H1 (cell line): Measurements from ENCODE around the gene SECISBP2L. TPM values are rescaled to one million over a fixed set of nuclear protein-coding genes. Genes with fewer than 3 reads are reported as not detected.
A peak's percentile ranks its signal among the peaks of the same experiment; 100 is the strongest.

Experiments used
- CTCF ChIA-PET: fragments of 300-600 bp; sonication (Branson Sonifier 250); formaldehyde crosslinking; loops from one replicate; lab custom pipeline; 2021; ENCODE audit not compliant: partially characterized antibody; lab: Charles Lee
- POLR2A ChIA-PET: fragments of 300-600 bp; sonication (Branson Sonifier 250); formaldehyde crosslinking; loops from one replicate; lab custom pipeline; 2021; ENCODE audit warnings: inconsistent platforms; ENCODE audit not compliant: partially characterized antibody; lab: Charles Lee
- DNase-seq, 2 experiments: peaks; one replicate each; pipeline versions ENCODE4 v3.0.0 to v3.0.0-alpha.2; 2010 to 2022; ENCODE audit warnings: low spot score in 2 of 2, low read depth in 1 of 2, mixed read lengths in 1 of 2
- FAIRE-seq: peaks from 2 replicates; lab custom pipeline; 2011; peaks lifted over from hg19 to GRCh38; lab: Jason Lieb, UNC
- H2AFZ ChIP-seq: 2 replicates; pipeline ENCODE4 v1.8.1; 2012; ENCODE audit warnings: low read length, inconsistent platforms
- H2AK5ac ChIP-seq: 2 replicates; pipeline ENCODE4 v1.6.1; 2013; ENCODE audit warnings: low read depth, low read length
- H2BK120ac ChIP-seq: replicated peaks from 2 replicates; pipeline ENCODE3; 2013; ENCODE audit warnings: low read depth, low read length, inconsistent platforms
- H2BK12ac ChIP-seq: 2 replicates; pipeline ENCODE4 v1.6.1; 2013; ENCODE audit warnings: low read depth, low read length
- H2BK15ac ChIP-seq: 2 replicates; pipeline ENCODE4 v1.6.1; 2013; ENCODE audit warnings: low read length
- H2BK20ac ChIP-seq: 2 replicates; pipeline ENCODE4 v1.6.1; 2013; ENCODE audit warnings: low read length
- H2BK5ac ChIP-seq: 2 replicates; pipeline ENCODE4 v1.6.1; 2013; ENCODE audit warnings: low read depth, low read length
- H3K14ac ChIP-seq: 2 replicates; pipeline ENCODE4 v1.6.1; 2013; ENCODE audit warnings: inconsistent platforms; ENCODE audit not compliant: insufficient read length
- H3K18ac ChIP-seq: 2 replicates; pipeline ENCODE4 v1.6.1; 2013; ENCODE audit warnings: low read length; ENCODE audit errors: extremely low read depth
- H3K23ac ChIP-seq: 2 replicates; pipeline ENCODE4 v1.6.1; 2013; ENCODE audit warnings: inconsistent platforms; ENCODE audit not compliant: insufficient read length
- H3K23me2 ChIP-seq: 2 replicates; pipeline ENCODE4 v1.6.1; 2013; ENCODE audit warnings: low read depth, low read length
- H3K27ac ChIP-seq: 2 replicates; pipeline ENCODE4 v1.6.1; 2011; ENCODE audit warnings: low read depth, low read length, inconsistent platforms
- H3K27me3 ChIP-seq, 4 experiments: replicated peaks in 1 of 4; 1 replicate in 1 of 4; 2 replicates in 3 of 4; pipeline versions ENCODE4 v1.6.1 to v1.8.1; 2011 to 2013; ENCODE audit warnings: low read length in 3 of 4, mild to moderate bottlenecking in 3 of 4, inconsistent platforms in 2 of 4, mixed read lengths in 2 of 4, moderate library complexity in 1 of 4; ENCODE audit not compliant: control insufficient read depth in 3 of 4, insufficient read depth in 3 of 4; ENCODE audit errors: extremely low read depth in 1 of 4
- H3K36me3 ChIP-seq, 4 experiments: 2 replicates each; pipeline versions ENCODE4 v1.6.1 to v1.8.1; 2011 to 2013; ENCODE audit warnings: mild to moderate bottlenecking in 4 of 4, low read length in 3 of 4, moderate library complexity in 2 of 4, control low read depth in 1 of 4, inconsistent platforms in 1 of 4; ENCODE audit not compliant: insufficient read depth in 4 of 4, control insufficient read depth in 2 of 4
- H3K4ac ChIP-seq: replicated peaks from 2 replicates; pipeline ENCODE3; 2013; ENCODE audit warnings: low read length, low read depth, mixed read lengths, inconsistent platforms; ENCODE audit not compliant: insufficient read length
- H3K4me1 ChIP-seq, 4 experiments: replicated peaks in 1 of 4; 1 replicate in 1 of 4; 2 replicates in 3 of 4; pipeline versions ENCODE4 v1.6.1 to v1.8.1; 2011 to 2013; ENCODE audit warnings: low read length in 3 of 4, inconsistent platforms in 2 of 4, mixed read lengths in 1 of 4; ENCODE audit not compliant: insufficient read depth in 4 of 4, control insufficient read depth in 3 of 4
- H3K4me2 ChIP-seq, 2 experiments: 2 replicates each; pipeline versions ENCODE4 v1.6.1 to v1.8.1; 2011 to 2013; ENCODE audit warnings: low read depth in 2 of 2, low read length in 2 of 2, control low read depth in 1 of 2, inconsistent platforms in 1 of 2, mild to moderate bottlenecking in 1 of 2; ENCODE audit not compliant: insufficient read depth in 1 of 2
- H3K4me3 ChIP-seq, 4 experiments: fragments of 200-600, 300-600 bp in 1 of 4; sonication (generic), shearing (Covaris generic), sonication (Bioruptor Twin) in 1 of 4; 2 replicates each; pipeline versions ENCODE4 v1.5.1 to v1.8.1; 2011 to 2016; ENCODE audit warnings: low read length in 4 of 4, low read depth in 3 of 4, control low read depth in 2 of 4, inconsistent platforms in 2 of 4, mild to moderate bottlenecking in 2 of 4, mixed read lengths in 1 of 4, moderate library complexity in 1 of 4; ENCODE audit not compliant: insufficient read depth in 2 of 4; ENCODE audit errors: extremely low read depth in 1 of 4
- H3K56ac ChIP-seq: replicated peaks from 2 replicates; pipeline ENCODE3; 2013; ENCODE audit warnings: low read depth, mild to moderate bottlenecking, mixed read lengths, low read length, inconsistent platforms; ENCODE audit not compliant: insufficient read length
- H3K79me1 ChIP-seq: 2 replicates; pipeline ENCODE4 v1.6.1; 2013; ENCODE audit warnings: low read depth, low read length, control low read depth
- H3K79me2 ChIP-seq, 2 experiments: 2 replicates each; pipeline versions ENCODE4 v1.6.1 to v1.8.1; 2012 to 2013; ENCODE audit warnings: low read length in 2 of 2, mild to moderate bottlenecking in 2 of 2, inconsistent platforms in 1 of 2; ENCODE audit not compliant: insufficient read depth in 2 of 2, control insufficient read depth in 1 of 2
- H3K9ac ChIP-seq, 4 experiments: replicated peaks in 1 of 4; 1 replicate in 1 of 4; 2 replicates in 3 of 4; pipeline versions ENCODE4 v1.6.1 to v1.8.1; 2011 to 2013; ENCODE audit warnings: low read depth in 3 of 4, low read length in 3 of 4, control low read depth in 2 of 4, mild to moderate bottlenecking in 2 of 4, moderate library complexity in 2 of 4, inconsistent platforms in 1 of 4; ENCODE audit errors: extremely low read depth in 1 of 4
- H3K9me3 ChIP-seq, 2 experiments: 2 replicates each; pipeline versions ENCODE4 v1.6.1 to v1.8.1; 2012 to 2013; ENCODE audit warnings: mild to moderate bottlenecking in 2 of 2, moderate library complexity in 2 of 2, control low read depth in 1 of 2, inconsistent platforms in 1 of 2, low read depth in 1 of 2, low read length in 1 of 2, mixed read lengths in 1 of 2; ENCODE audit not compliant: insufficient read depth in 2 of 2
- H4K20me1 ChIP-seq, 2 experiments: replicated peaks in 1 of 2; 2 replicates each; pipeline versions ENCODE3 to v1.8.1; 2011 to 2013; ENCODE audit warnings: inconsistent platforms in 2 of 2, low read length in 2 of 2, mild to moderate bottlenecking in 1 of 2; ENCODE audit not compliant: insufficient read depth in 2 of 2, control insufficient read depth in 1 of 2
- H4K5ac ChIP-seq: 2 replicates; pipeline ENCODE4 v1.6.1; 2013; ENCODE audit warnings: low read length, low read depth, mixed read lengths, inconsistent platforms; ENCODE audit not compliant: insufficient read length
- H4K8ac ChIP-seq: 2 replicates; pipeline ENCODE4 v1.8.0; 2013; ENCODE audit warnings: mild to moderate bottlenecking, moderate library complexity, low read length, inconsistent platforms; ENCODE audit not compliant: insufficient read depth; ENCODE audit errors: extremely low read depth
- H4K91ac ChIP-seq: replicated peaks from 2 replicates; pipeline ENCODE3; 2013; ENCODE audit warnings: low read length, mixed read lengths, inconsistent platforms; ENCODE audit not compliant: insufficient read length
- JUND ChIP-seq: IDR thresholded peaks from 2 replicates; pipeline ENCODE4 v1.6.1; 2011; ENCODE audit warnings: mild to moderate bottlenecking, improper control_type of control experiment, low read length
- KDM1A ChIP-seq: fragments of 200-600, 300-600 bp; sonication (generic); IDR thresholded peaks from 2 replicates; pipeline ENCODE4 v1.7.1; 2016; ENCODE audit warnings: mild to moderate bottlenecking, low read length, borderline replicate concordance
- KDM4A ChIP-seq: IDR thresholded peaks from one replicate; pipeline ENCODE4 v1.7.1; 2012; ENCODE audit warnings: low read depth, mild to moderate bottlenecking, moderate library complexity, low read length, inconsistent platforms; ENCODE audit not compliant: severe bottlenecking
- NRF1 ChIP-seq: IDR thresholded peaks from 2 replicates; pipeline ENCODE4 v1.6.1; 2011; ENCODE audit warnings: mild to moderate bottlenecking, low read depth, low read length, improper control_type of control experiment
- PHF8 ChIP-seq: fragments of 200-600 bp; sonication (generic); conservative IDR thresholded peaks from 2 replicates; pipeline ENCODE4 v1.7.1; 2012; ENCODE audit warnings: low read depth, mild to moderate bottlenecking, inconsistent platforms, low read length, moderate library complexity
- RAD21 ChIP-seq, 2 experiments: IDR thresholded peaks in 1 of 2; conservative IDR thresholded peaks in 1 of 2; 2 replicates each; pipeline ENCODE4 v1.6.1; 2011; ENCODE audit warnings: low read depth in 2 of 2, low read length in 2 of 2, improper control_type of control experiment in 1 of 2, inconsistent platforms in 1 of 2, mild to moderate bottlenecking in 1 of 2, moderate library complexity in 1 of 2
- RBBP5 ChIP-seq: IDR thresholded peaks from 2 replicates; pipeline ENCODE4 v1.7.1; 2012; ENCODE audit warnings: low read depth, mild to moderate bottlenecking, inconsistent platforms, low read length, moderate library complexity, borderline replicate concordance
- RXRA ChIP-seq: IDR thresholded peaks from 2 replicates; pipeline ENCODE4 v1.6.1; 2011; ENCODE audit warnings: low read depth, mild to moderate bottlenecking, low read length, moderate library complexity; ENCODE audit not compliant: insufficient read depth
- SP1 ChIP-seq: IDR thresholded peaks from 2 replicates; pipeline ENCODE4 v1.6.1; 2011; ENCODE audit warnings: low read depth, low read length
- SP2 ChIP-seq: IDR thresholded peaks from 2 replicates; pipeline ENCODE4 v1.6.1; 2012; ENCODE audit warnings: mild to moderate bottlenecking, low read length, inconsistent platforms
- SRF ChIP-seq: IDR thresholded peaks from 2 replicates; pipeline ENCODE4 v1.6.1; 2011; ENCODE audit warnings: mild to moderate bottlenecking, low read depth, low read length, moderate library complexity
- TBP ChIP-seq: IDR thresholded peaks from 2 replicates; pipeline ENCODE4 v1.6.1; 2011; ENCODE audit warnings: low read depth, low read length, improper control_type of control experiment
- TCF12 ChIP-seq: IDR thresholded peaks from 2 replicates; pipeline ENCODE4 v1.6.1; 2011; ENCODE audit warnings: low read depth, mild to moderate bottlenecking, low read length
- WGBS, 2 experiments: shearing (Covaris generic) in 1 of 2; methylation state at CpG; one replicate each; pipeline versions ENCODE4 v1.1.6 to v1.1.7; 2013 to 2015; ENCODE audit warnings: low lambda C conversion rate in 2 of 2, mixed read lengths in 2 of 2, inconsistent platforms in 1 of 2, low coverage in 1 of 2, missing lambda C conversion rate in 1 of 2; ENCODE audit not compliant: insufficient replicate concordance in 2 of 2, insufficient coverage in 1 of 2, insufficient read length in 1 of 2; ENCODE audit errors: extremely low coverage in 1 of 2, missing lambda C conversion rate in 1 of 2; 5-methylcytosine and 5-hydroxymethylcytosine counted together
- polyA plus RNA-seq, 7 experiments: library from polyadenylated mRNA; depleted of rRNA in 3 of 7; stranded (reverse) in 5 of 7; unstranded in 2 of 7; fragments of >200 nt in 5 of 7; fragments of 200-250 nt in 2 of 7; gene quantifications; 1 replicate in 5 of 7; 2 replicates in 1 of 7; 4 replicates in 1 of 7; pipeline versions ENCODE4 v1.2.1 to v1.2.3, GENCODE V29; 2011 to 2013; ENCODE audit warnings: missing spikeins in 2 of 7, mixed read lengths in 2 of 7
- total RNA-seq: library from RNA; stranded (reverse); fragmentation: NEBNext Ultra II Directional; extraction: Animal tissue kit (Norgen Biotek cat#: 25700); gene quantifications from 2 replicates; pipeline ENCODE4 v1.2.1, GENCODE V29; 2021

Gene SECISBP2L
- total and polyA plus RNA-seq, 2 of the 8 experiments (the other 6 are each of a cell fraction or from before 2014, with no cell fraction given), result 7.6 to 22.8 TPM

DNA sequence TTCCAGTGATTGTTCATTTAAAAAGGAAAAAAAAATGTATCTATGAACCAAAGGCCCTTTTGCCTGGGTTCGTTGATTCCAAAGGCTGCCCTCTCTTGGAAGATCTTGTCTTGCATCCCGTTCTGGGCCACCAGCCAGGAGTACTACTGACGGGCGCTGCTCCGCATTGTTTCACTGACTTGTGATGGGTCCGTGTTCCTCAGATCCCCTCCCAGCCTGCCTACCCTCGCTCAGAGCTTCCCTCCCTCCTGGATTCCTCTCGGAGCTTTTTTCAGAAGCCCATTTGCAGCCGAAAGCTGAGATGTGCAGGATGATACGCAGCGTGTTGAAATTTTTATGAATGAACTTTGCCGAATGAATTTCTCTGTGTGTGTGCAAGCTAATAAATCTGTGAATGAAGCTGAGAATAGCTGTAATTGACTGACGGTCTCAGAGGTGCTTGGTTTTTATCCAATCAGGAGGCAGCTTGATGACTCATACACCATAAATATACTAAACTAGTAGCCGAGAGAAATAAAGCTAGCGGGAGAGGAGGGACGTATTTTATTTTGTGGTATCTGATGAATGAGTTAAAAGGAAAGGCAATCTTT is 82.6 kb downstream of the SECISBP2L start, which contains the start of gene SHC4:
TSS of gene SHC4 (minus strand) at position 396 of the 590 bp plus-strand sequence. CDS start 904 bp downstream, outside the sequence.
- Histone ChIP-seq H2AFZ (peak within 1 kb of the TSS; percentile 90), H3K9ac (peak within 1 kb of the TSS in 1 of 4 experiments; percentile 41; a peak in 2 of 7 replicates), H3K4me2 (peak within 1 kb of the TSS; percentile 80 to 98), H3K14ac (no peak within 1 kb of the TSS), H4K5ac (no peak within 1 kb of the TSS), H3K4ac (no peak within 1 kb of the TSS), H3K56ac (no peak within 1 kb of the TSS), H2BK5ac (no peak within 1 kb of the TSS), H4K20me1 (no peaks in the 10 kb centered on the region), H3K79me1 (no peaks in the 10 kb centered on the region), H2BK120ac (no peak within 1 kb of the TSS), H4K8ac (no peak within 1 kb of the TSS; the same call in 1 of the 2 replicates), H2BK15ac (no peak within 1 kb of the TSS), H3K27me3 (peaks cover 8 to 20% (median 17%) of the 10 kb centered on the region in 4 experiments), H2BK12ac (no peak within 1 kb of the TSS), H3K27ac (no peak within 1 kb of the TSS), H3K18ac (no peak within 1 kb of the TSS), H3K23me2 (peaks cover 5% of the 10 kb centered on the region), H3K4me1 (peaks cover 0 to 12% (median 1%) of the 10 kb centered on the region in 4 experiments; a peak in 4 of 7 replicates), H3K4me3 (peak within 1 kb of the TSS; percentile 50 to 79 (median 72)), H4K91ac (no peak within 1 kb of the TSS), H3K23ac (no peak within 1 kb of the TSS), H2AK5ac (no peak within 1 kb of the TSS), H3K79me2 (no peaks in the 10 kb centered on the region), H3K36me3 (no peaks in the 10 kb centered on the region), H3K9me3 (no peaks in the 10 kb centered on the region), H2BK20ac (no peak within 1 kb of the TSS)
- FAIRE-seq (no peak), DNase-seq (no peak)
- CTCF ChIA-PET, result interaction anchor here (0.7 to 6.2 kb wide), 9 partner anchors 9 to 657 kb away, joined by 3 to 59 read pairs (median 4); no protein-coding TSS in a partner anchor
- 3% methylated on average over 16 of the region's 16 CpGs; no CpG with 5 or more reads in 1 of the 2 experiments for WGBS, 2 experiments
- POLR2A ChIA-PET, result interaction anchor here (1.2 to 2.9 kb wide), 4 partner anchors 12 to 85 kb away, joined by 4 to 11 read pairs (median 6); partner anchors contain the start of gene EID1
- TF ChIP-seq JUND (peak; percentile 89), RAD21 (IDR thresholded peaks at IDR 0.05 in 1 of 2, conservative IDR thresholded peaks at IDR 0.05 in 1 of 2; ENCODE audit: low read depth in 2 of 2, low read length in 2 of 2) (no peak), SRF (no peak), RXRA (no peak), TCF12 (no peak), SP1 (no peak), TBP (no peak; the same call in 1 of the 2 replicates), NRF1 (no peak), RBBP5 (no peak), KDM4A (peak; percentile 31), KDM1A (no peak), PHF8 (peak; percentile 22; the same call in 1 of the 2 replicates), SP2 (no peak)
